ENCODE data around the gene SLC25A46.
"Not testable (repeated sequence)": the region's sequence is repeated elsewhere in the genome, so short reads cannot be mapped to it uniquely, and the experiment has no call there.

The SLC25A46 gene

GRCh38 chr5:110770286-110770685 is 31.5 kb downstream of the SLC25A46 start:
- TF ChIP-seq JUND (IDR thresholded peaks at IDR 0.05; ENCODE audit: low read depth) = no peak
- in situ Hi-C loops (cut with HindIII; ENCODE audit: low pct_unique_long_range_greater_than_20kb, low sequenced_read_pairs) = no loop called here

GRCh38 chr5:110784901-110785300 is 46.1 kb downstream of the SLC25A46 start:
- DNase-seq (ENCODE audit: low read depth in 1 of 2, low spot score in 1 of 2) = no peak
- no peak for TF ChIP-seq JUND (IDR thresholded peaks at IDR 0.05; ENCODE audit: low read depth)
- in situ Hi-C loops (cut with HindIII; ENCODE audit: low pct_unique_long_range_greater_than_20kb, low sequenced_read_pairs) = no loop called here

More at GRCh38 chr5:110770286-110770685, 31.5 kb downstream of the SLC25A46 start:
- DNase-seq (ENCODE audit: low read depth in 1 of 2, low spot score in 1 of 2) = no peak

DNA sequence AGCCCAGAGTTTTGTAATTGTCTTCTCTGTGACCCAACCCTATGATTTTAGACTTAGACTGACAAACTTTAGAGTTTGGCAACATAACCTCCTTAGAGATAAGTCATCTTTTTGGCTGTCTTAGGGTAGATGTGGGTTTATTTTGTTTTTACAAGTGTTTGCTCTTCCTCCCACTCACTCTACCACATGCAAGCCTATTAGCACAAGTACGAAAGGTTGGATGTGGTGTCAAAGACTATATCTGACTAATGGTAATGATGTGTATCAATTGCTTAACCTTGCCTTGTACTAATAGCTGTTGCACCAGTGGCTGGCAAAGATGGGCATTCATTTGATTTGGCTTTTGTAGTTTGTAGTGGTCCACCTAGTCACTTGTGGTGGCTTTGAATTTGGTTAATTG is 46.5 kb downstream of the SLC25A46 start:
- DNase-seq (ENCODE audit: low read depth in 1 of 2, low spot score in 1 of 2) = peak in 1 of 2 experiments; percentile 9
- in situ Hi-C loops (cut with HindIII; ENCODE audit: low pct_unique_long_range_greater_than_20kb, low sequenced_read_pairs) = no loop called here
- TF ChIP-seq JUND (IDR thresholded peaks at IDR 0.05; ENCODE audit: low read depth) = no peak

- DNase-seq (ENCODE audit: low read depth in 1 of 2, low spot score in 1 of 2); in situ Hi-C loops (cut with HindIII; ENCODE audit: low pct_unique_long_range_greater_than_20kb, low sequenced_read_pairs): not testable (repeated sequence)
Observed at GRCh38 chr5:110788006-110788405, 49.2 kb downstream of the SLC25A46 start.

DNA sequence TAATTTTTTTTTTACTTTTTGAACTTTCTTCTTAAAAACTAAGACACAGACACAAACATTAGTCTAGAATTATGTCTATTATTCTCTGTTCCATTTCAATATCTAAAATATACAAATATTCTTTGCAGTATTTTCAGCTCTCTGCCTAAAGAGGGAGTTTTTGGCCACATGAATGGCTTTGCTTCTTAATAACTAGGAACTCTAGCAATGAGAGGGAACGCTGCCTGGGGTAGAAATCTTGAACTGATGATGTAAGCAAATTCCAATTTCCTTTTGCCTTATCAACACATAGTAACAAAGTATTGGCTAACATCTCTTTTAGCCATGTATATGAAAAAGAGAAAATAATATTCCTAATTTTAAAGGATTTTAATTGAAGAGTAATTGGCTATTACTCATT is 51.9 kb downstream of the SLC25A46 start:
- in situ Hi-C loops (cut with HindIII; ENCODE audit: low pct_unique_long_range_greater_than_20kb, low sequenced_read_pairs) = no loop called here
- no peak for TF ChIP-seq JUND (IDR thresholded peaks at IDR 0.05; ENCODE audit: low read depth)
- peak in 1 of 2 experiments; percentile 16 for DNase-seq (ENCODE audit: low read depth in 1 of 2, low spot score in 1 of 2)

DNA sequence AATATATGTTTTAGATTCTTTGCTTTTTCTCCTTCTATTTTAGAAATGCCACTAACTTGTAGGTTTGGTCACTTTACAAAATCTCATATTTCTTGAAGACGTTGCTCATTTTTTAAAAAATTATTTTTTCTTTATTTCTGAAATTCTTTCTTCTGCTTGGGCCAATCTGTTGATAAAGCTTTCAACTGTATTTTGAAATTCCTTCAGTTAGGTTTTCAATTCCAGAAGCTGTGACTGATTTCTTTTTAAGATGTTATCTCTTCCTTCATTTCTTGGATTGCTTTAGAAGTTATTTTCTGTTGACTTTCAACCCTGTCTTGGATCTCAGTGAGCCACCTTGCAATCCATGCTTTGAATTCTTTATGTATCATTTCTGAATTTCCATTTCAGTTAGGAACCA is 64.2 kb downstream of the SLC25A46 start:
- in situ Hi-C loops (cut with HindIII; ENCODE audit: low pct_unique_long_range_greater_than_20kb, low sequenced_read_pairs) = no loop called here
- DNase-seq (ENCODE audit: low read depth in 1 of 2, low spot score in 1 of 2) = no peak
- no peak for TF ChIP-seq JUND (IDR thresholded peaks at IDR 0.05; ENCODE audit: low read depth)

GRCh38 chr5:110803467-110804326 is 64.9 kb downstream of the SLC25A46 start:
- TF ChIP-seq JUND (IDR thresholded peaks at IDR 0.05; ENCODE audit: low read depth) = no peak
- in situ Hi-C loops (cut with HindIII; ENCODE audit: low pct_unique_long_range_greater_than_20kb, low sequenced_read_pairs) = no loop called here
- DNase-seq (ENCODE audit: low read depth in 1 of 2, low spot score in 1 of 2) = no peak

GRCh38 chr5:110807169-110807568 is 68.4 kb downstream of the SLC25A46 start:
- no peak for TF ChIP-seq JUND (IDR thresholded peaks at IDR 0.05; ENCODE audit: low read depth)
- in situ Hi-C loops (cut with HindIII; ENCODE audit: low pct_unique_long_range_greater_than_20kb, low sequenced_read_pairs) = no loop called here
- no peak for DNase-seq (ENCODE audit: low read depth in 1 of 2, low spot score in 1 of 2)

GRCh38 chr5:110809006-110809405 is 70.2 kb downstream of the SLC25A46 start:
- no peak for TF ChIP-seq JUND (IDR thresholded peaks at IDR 0.05; ENCODE audit: low read depth)
- no peak for DNase-seq (ENCODE audit: low read depth in 1 of 2, low spot score in 1 of 2)
- in situ Hi-C loops (cut with HindIII; ENCODE audit: low pct_unique_long_range_greater_than_20kb, low sequenced_read_pairs) = no loop called here
